IPS-15b (cell line): ENCODE measurements around the gene SBNO2.

Source experiments
- H3K27me3 ChIP-seq: one replicate; pipeline ENCODE4 v1.6.1; 2013; ENCODE audit warnings: low read length; ENCODE audit not compliant: control insufficient read depth, insufficient read depth
- H3K36me3 ChIP-seq: one replicate; pipeline ENCODE4 v1.6.1; 2013; ENCODE audit warnings: low read length; ENCODE audit not compliant: control insufficient read depth, insufficient read depth
- H3K4me1 ChIP-seq: one replicate; pipeline ENCODE4 v1.6.1; 2013; ENCODE audit warnings: mild to moderate bottlenecking, low read length; ENCODE audit not compliant: control insufficient read depth, insufficient read depth
- H3K4me3 ChIP-seq: one replicate; pipeline ENCODE4 v1.5.1; 2013; ENCODE audit warnings: low read depth, low read length
- H3K9ac ChIP-seq: one replicate; pipeline ENCODE4 v1.6.1; 2013; ENCODE audit warnings: low read depth, mild to moderate bottlenecking, low read length
- H3K9me3 ChIP-seq: one replicate; pipeline ENCODE4 v1.6.1; 2013; ENCODE audit warnings: mild to moderate bottlenecking, low read length; ENCODE audit not compliant: control insufficient read depth, insufficient read depth

Gene SBNO2

GRCh38 chr19:1155352-1156304 is 18.4 kb downstream of the SBNO2 start:
- peaks cover 21% of the 10 kb centered on the region for H3K36me3 ChIP-seq
- no peaks in the 10 kb centered on the region for H3K4me1 ChIP-seq
- H3K9me3 ChIP-seq: no peaks in the 10 kb centered on the region
- no peak overlapping the region for H3K4me3 ChIP-seq
- no peaks in the 10 kb centered on the region for H3K27me3 ChIP-seq
- peak overlapping the region; percentile 12 for H3K9ac ChIP-seq

DNA sequence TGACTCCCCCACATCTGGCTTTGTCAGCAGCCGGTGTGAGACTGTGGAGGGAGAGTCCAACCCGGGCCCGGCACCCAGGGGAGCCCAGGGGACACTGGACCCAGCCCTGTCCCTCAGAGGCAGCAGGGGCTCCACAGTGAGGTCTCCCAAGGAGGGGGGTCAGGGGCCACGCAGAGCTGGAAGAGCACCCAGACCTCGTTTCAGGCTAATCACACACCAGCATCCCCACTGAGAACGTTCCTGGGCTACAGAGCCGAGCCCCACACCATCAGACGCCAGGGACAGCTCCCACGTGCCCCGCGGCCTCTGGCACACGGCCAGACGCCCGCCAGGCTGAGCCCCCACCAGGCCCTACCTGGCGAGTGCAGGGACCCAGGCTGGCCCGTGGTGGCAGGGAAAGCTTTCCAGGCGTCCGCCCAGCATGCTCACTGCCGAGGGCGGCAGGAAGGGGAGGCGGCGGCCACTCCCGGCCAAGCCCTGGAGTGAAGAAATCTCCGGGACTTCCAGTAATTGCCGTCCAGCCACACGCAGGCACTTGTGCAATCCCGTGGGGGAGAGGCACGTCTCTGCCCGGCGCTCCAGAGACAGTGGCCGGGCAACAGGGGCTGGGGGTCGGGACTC is 19.2 kb downstream of the SBNO2 start:
- H3K36me3 ChIP-seq: peaks cover 21% of the 10 kb centered on the region
- no peaks in the 10 kb centered on the region for H3K27me3 ChIP-seq
- no peaks in the 10 kb centered on the region for H3K9me3 ChIP-seq
- no peak overlapping the region for H3K4me3 ChIP-seq
- H3K9ac ChIP-seq: peak overlapping the region; percentile 12
- no peaks in the 10 kb centered on the region for H3K4me1 ChIP-seq

- H3K9me3 ChIP-seq: no peaks in the 10 kb centered on the region
- no peak overlapping the region for H3K9ac ChIP-seq
- no peak overlapping the region for H3K4me3 ChIP-seq
- no peaks in the 10 kb centered on the region for H3K4me1 ChIP-seq
- H3K36me3 ChIP-seq: peaks cover 24% of the 10 kb centered on the region
- no peaks in the 10 kb centered on the region for H3K27me3 ChIP-seq
These were observed 20.0 kb downstream of the SBNO2 start for GRCh38 chr19:1153891-1154730.

- H3K27me3 ChIP-seq: no peaks in the 10 kb centered on the region
- H3K36me3 ChIP-seq: peaks cover 17% of the 10 kb centered on the region
- no peaks in the 10 kb centered on the region for H3K9me3 ChIP-seq
- peak overlapping the region; percentile 24 for H3K9ac ChIP-seq
- no peaks in the 10 kb centered on the region for H3K4me1 ChIP-seq
- no peak overlapping the region for H3K4me3 ChIP-seq
These were observed 22.0 kb downstream of the SBNO2 start for GRCh38 chr19:1151917-1152587.

DNA sequence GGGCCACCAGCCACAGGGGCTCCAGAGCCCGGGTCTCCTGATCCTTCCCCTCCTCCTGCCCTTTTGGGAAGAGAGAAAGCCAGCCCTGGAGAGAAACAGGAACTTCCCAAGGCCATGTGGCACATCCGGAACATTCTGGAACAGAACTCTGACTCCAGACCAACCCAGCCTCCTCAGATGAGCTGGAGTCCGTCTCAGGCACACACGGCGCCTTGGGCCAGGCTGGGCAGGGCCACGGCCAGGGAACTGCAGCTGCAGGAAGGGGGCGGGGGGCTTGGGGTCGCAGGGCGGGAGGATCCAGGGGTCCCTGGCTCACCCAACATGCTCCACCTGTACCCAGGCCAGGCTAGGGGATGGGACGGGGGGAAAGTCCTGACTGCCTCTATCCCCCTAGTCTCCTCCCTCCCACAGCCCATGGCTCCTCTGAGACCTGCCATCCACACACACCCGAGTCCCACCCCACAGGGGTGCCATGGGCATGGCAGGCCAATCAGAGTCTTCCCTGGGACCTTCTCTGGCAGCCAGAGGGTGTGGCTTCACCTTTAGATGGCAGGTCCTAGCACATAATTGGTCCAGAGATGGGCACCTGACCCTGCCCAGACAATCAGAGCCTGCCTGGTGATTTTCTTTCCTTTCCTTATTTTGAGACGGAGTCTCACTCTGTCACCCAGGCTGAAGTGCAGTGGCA is 22.9 kb downstream of the SBNO2 start:
- H3K4me3 ChIP-seq: no peak overlapping the region
- H3K9ac ChIP-seq: no peak overlapping the region
- no peaks in the 10 kb centered on the region for H3K4me1 ChIP-seq

DNA sequence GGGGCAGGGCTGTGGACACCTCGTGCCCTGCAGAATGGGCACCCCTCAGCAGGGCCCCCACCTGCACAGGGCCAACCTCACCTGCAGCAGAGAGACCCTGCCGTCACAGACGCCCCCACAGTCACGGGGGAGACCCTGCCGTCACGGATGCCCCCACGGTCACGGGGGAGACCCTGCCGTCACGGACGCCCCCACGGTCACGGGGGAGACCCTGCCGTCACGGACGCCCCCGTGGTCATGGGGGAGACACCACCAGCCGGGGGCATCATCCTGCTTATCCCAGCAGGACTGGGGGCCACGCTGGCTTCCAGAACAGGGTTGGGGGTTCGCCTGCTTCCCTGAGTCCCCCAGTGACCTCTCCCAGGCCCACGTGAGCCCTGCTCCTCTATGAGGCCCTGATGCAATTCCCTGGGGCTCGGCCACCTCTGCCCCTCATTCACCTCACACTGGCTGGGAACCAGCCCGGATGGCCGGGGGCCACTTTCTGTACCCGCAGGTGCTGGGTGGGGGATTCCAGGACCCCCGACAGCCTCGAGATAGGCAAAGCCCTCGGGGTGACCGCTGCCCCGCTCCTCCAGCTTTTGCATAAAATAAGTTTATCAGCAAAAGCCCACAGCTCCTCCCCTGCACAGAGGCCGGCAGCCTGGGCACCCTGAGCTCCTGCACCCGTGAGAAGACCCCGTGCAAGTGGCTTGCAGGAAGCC is 23.6 kb downstream of the SBNO2 start:
- Histone ChIP-seq H3K4me3 (no peak overlapping the region), H3K9me3 (no peaks in the 10 kb centered on the region), H3K9ac (no peak overlapping the region), H3K36me3 (peaks cover 19% of the 10 kb centered on the region), H3K27me3 (no peaks in the 10 kb centered on the region), H3K4me1 (no peaks in the 10 kb centered on the region)

More for the DNA sequence above, 22.9 kb downstream of the SBNO2 start:
- Histone ChIP-seq H3K9me3 (no peaks in the 10 kb centered on the region), H3K36me3 (peaks cover 17% of the 10 kb centered on the region), H3K27me3 (no peaks in the 10 kb centered on the region)

- no peak overlapping the region for H3K4me3 ChIP-seq
- H3K9me3 ChIP-seq: no peaks in the 10 kb centered on the region
- H3K36me3 ChIP-seq: peaks cover 20% of the 10 kb centered on the region
- H3K9ac ChIP-seq: no peak overlapping the region
- H3K27me3 ChIP-seq: no peaks in the 10 kb centered on the region
- H3K4me1 ChIP-seq: no peaks in the 10 kb centered on the region
These were observed 24.6 kb downstream of the SBNO2 start for GRCh38 chr19:1149259-1150045.

DNA sequence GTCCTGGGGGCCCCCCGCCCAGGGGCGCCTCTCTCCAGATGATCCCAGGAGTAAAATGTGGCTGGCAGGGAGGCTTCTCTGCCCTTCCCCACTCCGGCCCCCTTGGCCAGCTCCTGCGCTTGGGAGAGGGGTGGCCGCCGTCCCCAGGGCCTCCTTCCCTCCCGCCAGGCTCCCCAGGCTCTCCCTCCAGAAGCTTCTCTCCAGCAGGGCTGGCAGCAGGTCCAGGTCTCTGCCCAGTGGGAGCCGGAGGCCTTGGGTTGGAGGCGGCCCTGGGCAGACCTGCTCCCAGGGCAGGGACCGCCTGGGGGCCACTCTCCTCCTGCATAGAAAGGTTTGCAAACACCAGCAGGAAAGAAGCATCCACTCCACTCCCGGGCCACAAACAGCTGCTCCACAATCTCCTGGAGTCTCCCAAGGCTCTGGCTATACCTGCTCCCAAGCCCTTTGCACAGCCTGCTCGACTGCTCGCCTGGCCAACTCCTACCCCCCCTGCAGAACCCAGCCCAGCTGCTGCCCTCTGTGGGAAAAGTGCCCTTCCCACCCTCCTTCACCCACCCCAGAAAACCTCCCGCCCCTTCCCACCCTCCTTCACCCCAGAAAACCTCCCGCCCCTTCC is 26.0 kb downstream of the SBNO2 start:
- Histone ChIP-seq H3K9ac (no peak overlapping the region), H3K27me3 (no peaks in the 10 kb centered on the region), H3K9me3 (no peaks in the 10 kb centered on the region), H3K4me1 (no peaks in the 10 kb centered on the region), H3K4me3 (no peak overlapping the region), H3K36me3 (peaks cover 27% of the 10 kb centered on the region)

DNA sequence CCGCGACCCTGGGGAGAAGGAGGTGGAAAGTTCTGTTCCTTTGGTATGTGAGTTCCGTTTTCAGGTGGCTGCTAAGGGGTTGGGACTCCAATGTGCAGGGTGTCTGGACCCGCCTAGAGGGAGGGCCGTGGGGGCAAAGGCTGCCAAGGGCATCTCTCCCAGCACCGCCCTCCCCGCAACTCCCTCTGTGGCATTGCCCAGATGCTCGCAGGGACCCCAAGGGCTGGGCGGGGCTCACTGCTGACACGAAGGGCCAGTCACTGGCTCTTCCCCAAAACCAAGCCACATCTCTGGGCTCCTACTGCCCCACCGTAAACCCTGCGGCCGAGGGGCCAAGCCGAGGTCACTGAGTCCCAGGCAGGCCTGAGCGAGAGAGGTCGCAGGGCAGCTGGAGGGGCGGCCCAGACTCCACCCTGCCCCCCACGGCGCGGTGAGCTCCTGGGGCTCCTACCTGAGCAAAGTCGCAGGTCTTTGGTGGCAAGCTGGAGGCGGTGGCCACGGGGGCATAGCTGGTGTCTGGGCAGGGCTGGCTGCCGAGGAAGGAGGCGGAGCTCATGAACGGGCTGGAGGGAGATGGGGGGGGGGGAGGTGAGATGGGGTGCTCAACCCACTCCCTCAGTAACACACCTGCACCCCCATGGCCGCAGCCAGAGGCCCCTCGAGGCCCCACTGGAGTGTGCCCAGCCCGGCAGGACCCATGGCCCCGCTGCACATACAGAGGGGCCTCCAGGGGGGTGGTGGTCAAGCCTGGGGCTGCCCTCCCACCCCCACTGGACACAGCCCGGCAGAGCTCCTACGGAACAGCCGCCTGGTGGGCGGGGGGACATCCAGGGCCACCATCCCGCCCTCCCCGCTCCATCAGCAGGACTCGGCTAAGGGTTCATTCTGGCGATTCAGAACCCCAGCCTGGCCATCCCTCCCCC is 26.9 kb downstream of the SBNO2 start:
- Histone ChIP-seq H3K27me3 (no peaks in the 10 kb centered on the region), H3K36me3 (peaks cover 25% of the 10 kb centered on the region), H3K4me1 (no peaks in the 10 kb centered on the region), H3K9ac (peak overlapping the region; percentile 54), H3K9me3 (no peaks in the 10 kb centered on the region), H3K4me3 (no peak overlapping the region)
